HG02852 (cell line): ENCODE measurements around the gene TIGD6.
"Not testable (repeated sequence)": the region's sequence is repeated elsewhere in the genome, so short reads cannot be mapped to it uniquely, and the experiment has no call there.

Experiments
- ATAC-seq: cut with Tn5 transposase; IDR thresholded peaks from one replicate; pipeline ENCODE4 v1.9.1; 2021; ENCODE audit warnings: mild to moderate bottlenecking, moderate library complexity; ENCODE audit not compliant: unreplicated experiment

The TIGD6 gene

DNA sequence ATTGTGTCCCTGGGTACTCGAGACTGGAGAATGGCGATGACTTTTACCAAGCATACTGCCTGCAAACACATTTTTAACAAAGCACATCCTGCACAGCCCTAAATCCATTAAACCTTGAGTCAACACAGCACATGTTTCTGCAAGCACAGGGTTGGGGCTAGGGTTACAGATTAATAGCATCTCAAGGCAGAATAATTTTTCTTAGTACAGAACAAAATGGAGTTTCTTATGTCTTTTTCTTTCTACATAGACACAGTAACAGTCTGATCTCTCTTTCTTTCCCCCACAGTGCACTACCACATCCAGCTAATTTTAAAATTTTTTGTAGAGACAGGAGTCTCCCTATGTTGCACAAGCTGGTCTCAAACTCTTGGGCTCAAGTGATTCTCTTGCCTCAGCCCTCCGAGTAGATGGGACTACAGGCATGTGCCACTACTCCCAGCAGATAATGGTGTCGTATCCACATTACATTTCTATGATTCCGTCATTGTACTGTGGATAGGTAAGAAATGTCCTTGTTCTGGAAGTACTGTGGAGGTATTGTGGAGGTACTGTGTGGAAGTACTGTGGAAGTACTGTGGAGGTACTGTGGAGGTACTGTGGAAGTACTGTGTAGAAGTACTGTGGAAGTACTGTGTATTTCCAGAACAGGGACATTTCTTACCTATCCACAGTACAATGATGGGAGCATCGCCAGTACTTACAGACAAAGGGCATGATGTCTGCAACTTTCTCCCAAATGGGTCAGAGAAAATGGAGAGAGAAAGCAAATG is 57.1 kb downstream of the TIGD6 start:
- not testable (repeated sequence) for ATAC-seq
